Esophagus muscularis mucosa (tissue), 4 donors: Measurements from ENCODE around the gene CDHR5. TPM values are rescaled to one million over a fixed set of nuclear protein-coding genes. Genes with fewer than 3 reads are reported as not detected.

Source experiments
- DNase-seq: peaks from one replicate; pipeline ENCODE4 v3.0.0-alpha.2; 2017; ENCODE audit errors: extremely low spot score
- H3K27ac ChIP-seq, 4 donors: fragments of 200-600 bp; sonication (generic); replicated peaks in 1 of 4; 1 replicate in 3 of 4; 2 replicates in 1 of 4; pipeline ENCODE4 v1.5.1; 2016 to 2019; ENCODE audit warnings: mild to moderate bottlenecking in 1 of 4
- H3K27me3 ChIP-seq, 4 donors: fragments of 200-600 bp; sonication (generic); one replicate each; pipeline versions ENCODE4 v1.5.1 to v1.6.0; 2016 to 2019
- H3K36me3 ChIP-seq, 4 donors: fragments of 200-600 bp; sonication (generic); one replicate each; pipeline ENCODE4 v1.5.1; 2016 to 2019
- H3K4me1 ChIP-seq, 4 donors: fragments of 200-600 bp; sonication (generic); one replicate each; pipeline ENCODE4 v1.5.1; 2016 to 2019
- H3K4me3 ChIP-seq, 4 donors: fragments of 200-600 bp; sonication (generic); 1 replicate in 2 of 4; 2 replicates in 2 of 4; pipeline ENCODE4 v1.5.1; 2016 to 2019; ENCODE audit warnings: mild to moderate bottlenecking in 4 of 4, moderate library complexity in 1 of 4
- H3K9me3 ChIP-seq, 4 donors: fragments of 200-600 bp; sonication (generic); 1 replicate in 3 of 4; 2 replicates in 1 of 4; pipeline ENCODE4 v1.5.1; 2016 to 2019
- CTCF ChIP-seq, 3 experiments: fragments of 200-600 bp in 2 of 3; fragments of 450-650 bp in 1 of 3; sonication (generic) in 2 of 3; IDR thresholded peaks; one replicate each; pipeline ENCODE4 v1.5.1; 2017 to 2019; ENCODE audit warnings: antibody characterized with exemption in 3 of 3, mild to moderate bottlenecking in 2 of 3, moderate library complexity in 1 of 3
- EP300 ChIP-seq: sonication (generic); formaldehyde crosslinking; IDR thresholded peaks from one replicate; pipeline ENCODE4 v1.6.1; 2017; ENCODE audit warnings: antibody characterized with exemption
- POLR2A ChIP-seq: fragments of 450-650 bp; IDR thresholded peaks from one replicate; pipeline ENCODE4 v1.6.1; 2017; ENCODE audit warnings: antibody characterized with exemption, moderate library complexity, mild to moderate bottlenecking, low read depth
- POLR2AphosphoS5 ChIP-seq, 2 donors: sonication (generic); formaldehyde crosslinking; IDR thresholded peaks; one replicate each; pipeline ENCODE4 v1.6.1; 2017; ENCODE audit warnings: antibody characterized with exemption in 2 of 2
- WGBS: methylation state at CpG from one replicate; pipeline ENCODE4 v1.1.5; 2018; 5-methylcytosine and 5-hydroxymethylcytosine counted together
- intact Hi-C: fragments of 100-400 bp; cut with DNase I; formaldehyde crosslinking; loops from one replicate; pipeline ENCODE4 v1.15.1; 2023
- total RNA-seq, 4 donors: library from RNA; depleted of rRNA; stranded (reverse); fragments of >200 nt; gene quantifications; one replicate each; pipeline versions ENCODE4 v1.1.0 to v1.2.1, GENCODE V29; 2016

The CDHR5 gene
- total RNA-seq, 4 donors from 2014 or later, result 1.3 TPM; not detected in 3

- no peaks in the 10 kb centered on the region for H3K9me3 ChIP-seq
Measured at GRCh38 chr11:573146-573759, 51.5 kb downstream of the CDHR5 start.

GRCh38 chr11:571802-572185 is 53.0 kb downstream of the CDHR5 start:
- H3K27me3 ChIP-seq, result no peaks in the 10 kb centered on the region
- WGBS, result 73% methylated on average over 8 of the region's 8 CpGs
- no peak overlapping the region for H3K27ac ChIP-seq
- no peaks in the 10 kb centered on the region for H3K36me3 ChIP-seq
- TF ChIP-seq CTCF (IDR thresholded peaks at IDR 0.05), result no peak
- H3K4me1 ChIP-seq, result peaks cover 21 to 40% (median 38%) of the 10 kb centered on the region in 4 donors
- no peak overlapping the region for H3K4me3 ChIP-seq
- intact Hi-C loops, result no loop called here
- no peak for DNase-seq
- no peaks in the 10 kb centered on the region for H3K9me3 ChIP-seq

More at GRCh38 chr11:573146-573759, 51.5 kb downstream of the CDHR5 start:
- Histone ChIP-seq H3K36me3 (no peaks in the 10 kb centered on the region), H3K4me3 (no peak overlapping the region), H3K27ac (peak overlapping the region in 1 of 4 donors; percentile 65), H3K27me3 (no peaks in the 10 kb centered on the region), H3K4me1 (peaks cover 29 to 44% (median 39%) of the 10 kb centered on the region in 4 donors)
- TF ChIP-seq EP300 (no peak), POLR2AphosphoS5 (IDR thresholded peaks at IDR 0.05) (no peak), CTCF (IDR thresholded peaks at IDR 0.05) (no peak), POLR2A (no peak)
- no peak for DNase-seq
- intact Hi-C loops, result no loop called here
- WGBS, result 93% methylated on average over 9 of the region's 16 CpGs

- intact Hi-C loops, result no loop called here
- H3K36me3 ChIP-seq, result no peaks in the 10 kb centered on the region
- no peak for TF ChIP-seq EP300
- TF ChIP-seq POLR2A, result no peak
- no peak for TF ChIP-seq CTCF (IDR thresholded peaks at IDR 0.05)
- TF ChIP-seq POLR2AphosphoS5 (IDR thresholded peaks at IDR 0.05), result no peak
- peak overlapping the region; percentile 67 to 90 (median 78) for H3K4me3 ChIP-seq
- H3K4me1 ChIP-seq, result peaks cover 11 to 26% (median 25%) of the 10 kb centered on the region in 4 donors
- no peaks in the 10 kb centered on the region for H3K9me3 ChIP-seq
- WGBS, result 71% methylated on average over 18 of the region's 36 CpGs
- H3K27ac ChIP-seq, result peak overlapping the region; percentile 87 to 94 (median 92)
- no peaks in the 10 kb centered on the region for H3K27me3 ChIP-seq
- DNase-seq, result no peak
Measured at GRCh38 chr11:569158-569885, 55.4 kb downstream of the CDHR5 start.

GRCh38 chr11:568306-569157 is 56.2 kb downstream of the CDHR5 start:
- peak; percentile 66 to 79 for TF ChIP-seq POLR2AphosphoS5 (IDR thresholded peaks at IDR 0.05)
- TF ChIP-seq CTCF (IDR thresholded peaks at IDR 0.05), result no peak
- TF ChIP-seq POLR2A, result peak; percentile 23
- TF ChIP-seq EP300, result no peak
- peak; percentile 96 for DNase-seq
- intact Hi-C loops, result no loop called here
- WGBS, result 0% methylated on average over 5 of the region's 123 CpGs
- Histone ChIP-seq H3K36me3 (no peaks in the 10 kb centered on the region), H3K27ac (peak overlapping the region; percentile 87 to 94 (median 92)), H3K4me1 (peaks cover 11 to 23% (median 22%) of the 10 kb centered on the region in 4 donors), H3K27me3 (no peaks in the 10 kb centered on the region), H3K9me3 (no peaks in the 10 kb centered on the region), H3K4me3 (peak overlapping the region; percentile 67 to 90 (median 78))
